Measurements from ENCODE around the gene RBMS1. TPM values are rescaled to one million over a fixed set of nuclear protein-coding genes. Genes with fewer than 3 reads are reported as not detected.
A peak's percentile ranks its signal among the peaks of the same experiment; 100 is the strongest.

Gene RBMS1
- total and polyA plus RNA-seq, 2 donors (not counting 1 experiment from before 2014, with no cell fraction given), result 18.0 to 36.7 TPM

DNA sequence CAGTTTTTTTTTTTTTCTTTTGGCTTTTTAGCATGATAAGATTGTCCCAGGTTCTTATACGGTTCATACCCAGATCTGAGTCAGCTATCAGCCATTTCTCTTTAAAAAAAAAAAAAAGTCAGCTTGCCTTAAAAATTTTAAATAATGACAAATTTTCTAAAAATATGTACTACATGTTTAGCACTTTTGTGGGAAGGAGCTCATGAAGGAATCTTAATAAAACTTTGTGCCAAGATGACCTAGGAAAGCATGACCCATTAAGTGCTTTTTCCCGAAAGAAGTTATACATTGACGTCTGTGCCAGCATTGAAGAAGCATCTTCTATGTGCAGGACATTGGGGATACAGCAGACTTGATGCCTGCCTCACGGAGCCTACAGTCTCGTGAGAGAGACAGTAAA, 4.5 kb upstream of the RBMS1 start:
- ATAC-seq (ENCODE audit: low read depth), result no peak
- Histone ChIP-seq H3K4me3 (ENCODE audit: control extremely low read depth in 1 of 5, extremely low read depth in 1 of 5, insufficient read depth in 1 of 5, low read depth in 2 of 5, low read length in 4 of 5) (no peak overlapping the region), H3K4me2 (replicated peaks; ENCODE audit: low read depth, low read length, poor library complexity, severe bottlenecking) (no peak overlapping the region), H3K9ac (ENCODE audit: low read length) (no peak overlapping the region), H3K27ac (ENCODE audit: low read length in 2 of 2) (no peak overlapping the region), H3K79me2 (ENCODE audit: control insufficient read depth, insufficient read depth, low read length) (no peaks in the 10 kb centered on the region), H3K36me3 (replicated peaks in 1 of 2; ENCODE audit: control extremely low read depth in 1 of 2, control insufficient read depth in 1 of 2, extremely low read depth in 1 of 2, insufficient read depth in 2 of 2, low read length in 1 of 2) (no peaks in the 10 kb centered on the region), H3K27me3 (replicated peaks in 1 of 4; ENCODE audit: control extremely low read depth in 1 of 4, control insufficient read depth in 3 of 4, insufficient read depth in 4 of 4, low read length in 3 of 4) (peaks cover 0 to 19% (median 11%) of the 10 kb centered on the region in 4 experiments), H2AFZ (ENCODE audit: insufficient read depth, low read depth, low read length, poor library complexity, severe bottlenecking) (no peak overlapping the region), H4K20me1 (ENCODE audit: control insufficient read depth, insufficient read depth, low read length, poor library complexity, severe bottlenecking) (no peaks in the 10 kb centered on the region), H3K4me1 (ENCODE audit: control insufficient read depth in 2 of 2, insufficient read depth in 2 of 2, low read length in 2 of 2) (peaks cover 5 to 8% of the 10 kb centered on the region in 2 donors), H3K9me3 (ENCODE audit: control extremely low read depth in 1 of 3, control insufficient read depth in 2 of 3, insufficient read depth in 1 of 3, low read length in 2 of 3) (no peaks in the 10 kb centered on the region)
- H3K27me3 Mint-ChIP-seq, result peaks cover 27% of the 10 kb centered on the region
- TF ChIP-seq CTCF (IDR thresholded peaks at IDR 0.05) (no peak), EZH2 (IDR thresholded peaks at IDR 0.05; ENCODE audit: borderline replicate concordance, insufficient read depth, low read depth, low read length, poor library complexity, severe bottlenecking) (no peak)
- no peak overlapping the region for H3K27ac Mint-ChIP-seq
- ChIA-PET CTCF (interaction anchor here (0.6 kb wide), 1 partner anchor 228 kb away, joined by 3 read pairs; no protein-coding TSS in a partner anchor), POLR2A (no interaction called here)
- no peaks in the 10 kb centered on the region for H3K9me3 Mint-ChIP-seq (ENCODE audit: insufficient read depth)
- DNase-seq, result no peak
- WGBS (ENCODE audit: insufficient coverage), result 97% methylated on average over 4 of the region's 5 CpGs
- H3K4me3 Mint-ChIP-seq, result no peak overlapping the region
- intact Hi-C loops (cut with micrococcal nuclease), result loop anchor here (10.0 kb wide), 1 partner anchor 93 kb away; no protein-coding TSS in a partner anchor
- peaks cover 4% of the 10 kb centered on the region for H3K4me1 Mint-ChIP-seq

DNA sequence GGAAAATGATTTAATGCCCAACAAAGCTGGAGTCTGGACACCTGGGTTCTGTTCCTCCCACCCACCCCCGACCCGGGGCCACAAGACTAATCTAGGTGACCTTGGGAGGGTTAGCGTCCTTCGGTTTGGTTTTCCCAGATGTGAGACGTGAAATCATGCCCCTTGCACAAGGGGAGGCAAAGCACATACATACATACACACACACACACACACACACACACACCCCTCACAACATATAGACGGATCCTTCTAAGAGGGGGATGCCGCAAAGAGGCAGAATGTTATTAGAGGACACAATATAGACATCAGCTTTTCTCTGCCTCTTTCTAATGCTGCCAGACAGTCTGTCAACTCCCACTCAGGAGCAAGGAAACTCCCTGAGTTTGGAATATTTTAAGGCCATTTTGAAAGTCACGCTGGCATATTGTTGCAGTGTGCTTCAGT, 616 bp upstream of the RBMS1 start:
- Mint-ChIP-seq H3K27ac (no peak overlapping the region), H3K9me3 (ENCODE audit: insufficient read depth) (no peaks in the 10 kb centered on the region), H3K27me3 (peaks cover 40% of the 10 kb centered on the region), H3K4me3 (peak overlapping the region; percentile 90), H3K4me1 (peaks cover 6% of the 10 kb centered on the region)
- no peak overlapping the region for H3K27ac ChIP-seq (ENCODE audit: low read length in 2 of 2)
- DNase-seq (peak; percentile 23), ATAC-seq (ENCODE audit: low read depth) (no peak)
- TF ChIP-seq EZH2 (IDR thresholded peaks at IDR 0.05; ENCODE audit: borderline replicate concordance, insufficient read depth, low read depth, low read length, poor library complexity, severe bottlenecking), result no peak
- no peak for TF ChIP-seq CTCF (IDR thresholded peaks at IDR 0.05)
- no peaks in the 10 kb centered on the region for H3K36me3 ChIP-seq (replicated peaks in 1 of 2; ENCODE audit: control extremely low read depth in 1 of 2, control insufficient read depth in 1 of 2, extremely low read depth in 1 of 2, insufficient read depth in 2 of 2, low read length in 1 of 2)
- CTCF ChIA-PET, result no interaction called here
- H3K79me2 ChIP-seq (ENCODE audit: control insufficient read depth, insufficient read depth, low read length), result no peaks in the 10 kb centered on the region
- H3K27me3 ChIP-seq (replicated peaks in 1 of 4; ENCODE audit: control extremely low read depth in 1 of 4, control insufficient read depth in 3 of 4, insufficient read depth in 4 of 4, low read length in 3 of 4), result peaks cover 0 to 34% (median 24%) of the 10 kb centered on the region in 4 experiments
- intact Hi-C loops (cut with micrococcal nuclease), result loop anchor here (10.0 kb wide), 1 partner anchor 89 kb away; no protein-coding TSS in a partner anchor
- H2AFZ ChIP-seq (ENCODE audit: insufficient read depth, low read depth, low read length, poor library complexity, severe bottlenecking), result peak overlapping the region; percentile 76
- 20% methylated on average over 1 of the region's 8 CpGs for WGBS (ENCODE audit: insufficient coverage)
- H3K4me1 ChIP-seq (ENCODE audit: control insufficient read depth in 2 of 2, insufficient read depth in 2 of 2, low read length in 2 of 2), result peaks cover 11 to 16% of the 10 kb centered on the region in 2 donors
- H3K9ac ChIP-seq (ENCODE audit: low read length), result peak overlapping the region; percentile 76
- POLR2A ChIA-PET, result interaction anchor here (0.7 kb wide), 1 partner anchor 86 kb away, joined by 3 read pairs; no protein-coding TSS in a partner anchor
- no peaks in the 10 kb centered on the region for H3K9me3 ChIP-seq (ENCODE audit: control extremely low read depth in 1 of 3, control insufficient read depth in 2 of 3, insufficient read depth in 1 of 3, low read length in 2 of 3)
- peak overlapping the region; percentile 97 for H3K4me2 ChIP-seq (replicated peaks; ENCODE audit: low read depth, low read length, poor library complexity, severe bottlenecking)
- peak overlapping the region in 3 of 5 experiments; percentile 56 to 74 (median 66) for H3K4me3 ChIP-seq (ENCODE audit: control extremely low read depth in 1 of 5, extremely low read depth in 1 of 5, insufficient read depth in 1 of 5, low read depth in 2 of 5, low read length in 4 of 5)
- H4K20me1 ChIP-seq (ENCODE audit: control insufficient read depth, insufficient read depth, low read length, poor library complexity, severe bottlenecking), result no peaks in the 10 kb centered on the region
